ENCODE results near the gene USP44. TPM values are rescaled to one million over a fixed set of nuclear protein-coding genes. Genes with fewer than 3 reads are reported as not detected.

USP44 gene
- total RNA-seq, 1 donor, result 0.36 TPM

- H3K36me3 ChIP-seq (ENCODE audit: insufficient read depth, low read length), result no peaks in the 10 kb centered on the region
- no peak overlapping the region for H2AFZ ChIP-seq (ENCODE audit: low read length)
- H3K4me1 ChIP-seq (ENCODE audit: insufficient read depth, low read length), result peaks cover 4% of the 10 kb centered on the region
Measured at GRCh38 chr12:95533985-95534384, 17.3 kb downstream of the USP44 start.

GRCh38 chr12:95532851-95533250, 18.4 kb downstream of the USP44 start:
- Histone ChIP-seq H3K36me3 (ENCODE audit: insufficient read depth, low read length) (no peaks in the 10 kb centered on the region), H3K27me3 (ENCODE audit: insufficient read depth, low read length) (no peaks in the 10 kb centered on the region), H3K4me2 (ENCODE audit: insufficient read depth, low read length) (peak overlapping the region; percentile 22), H3K9me3 (ENCODE audit: low read depth, low read length) (no peaks in the 10 kb centered on the region), H4K20me1 (ENCODE audit: insufficient read depth, low read length) (no peaks in the 10 kb centered on the region), H3K79me2 (ENCODE audit: insufficient read depth, low read length) (no peaks in the 10 kb centered on the region), H3K27ac (ENCODE audit: low read depth, low read length) (no peak overlapping the region), H3K4me1 (ENCODE audit: insufficient read depth, low read length) (peaks cover 4% of the 10 kb centered on the region), H3K4me3 (ENCODE audit: insufficient read depth, low read length) (no peak overlapping the region), H2AFZ (ENCODE audit: low read length) (peak overlapping the region; percentile 63)
- no peak for TF ChIP-seq CTCF (IDR thresholded peaks at IDR 0.05; ENCODE audit: extremely low read depth, low read depth, low read length)
- DNase-seq (ENCODE audit: insufficient read length, low spot score, missing footprints), result no peak

More at GRCh38 chr12:95533985-95534384, 17.3 kb downstream of the USP44 start:
- no peak for DNase-seq (ENCODE audit: insufficient read length, low spot score, missing footprints)
- Histone ChIP-seq H3K27me3 (ENCODE audit: insufficient read depth, low read length) (no peaks in the 10 kb centered on the region), H3K27ac (ENCODE audit: low read depth, low read length) (no peak overlapping the region), H4K20me1 (ENCODE audit: insufficient read depth, low read length) (no peaks in the 10 kb centered on the region), H3K4me2 (ENCODE audit: insufficient read depth, low read length) (no peak overlapping the region), H3K9me3 (ENCODE audit: low read depth, low read length) (no peaks in the 10 kb centered on the region), H3K79me2 (ENCODE audit: insufficient read depth, low read length) (no peaks in the 10 kb centered on the region), H3K4me3 (ENCODE audit: insufficient read depth, low read length) (no peak overlapping the region)
- TF ChIP-seq CTCF (IDR thresholded peaks at IDR 0.05; ENCODE audit: extremely low read depth, low read depth, low read length), result no peak

GRCh38 chr12:95529693-95530225, 21.5 kb downstream of the USP44 start:
- H3K79me2 ChIP-seq (ENCODE audit: insufficient read depth, low read length), result no peaks in the 10 kb centered on the region

GRCh38 chr12:95528431-95528830, 22.8 kb downstream of the USP44 start:
- no peak for DNase-seq (ENCODE audit: insufficient read length, low spot score, missing footprints)
- no peak overlapping the region for H3K4me3 ChIP-seq (ENCODE audit: insufficient read depth, low read length)
- H2AFZ ChIP-seq (ENCODE audit: low read length), result peak overlapping the region; percentile 32
- no peak overlapping the region for H3K4me2 ChIP-seq (ENCODE audit: insufficient read depth, low read length)
- no peaks in the 10 kb centered on the region for H4K20me1 ChIP-seq (ENCODE audit: insufficient read depth, low read length)
- peaks cover 4% of the 10 kb centered on the region for H3K4me1 ChIP-seq (ENCODE audit: insufficient read depth, low read length)
- no peaks in the 10 kb centered on the region for H3K36me3 ChIP-seq (ENCODE audit: insufficient read depth, low read length)
- no peaks in the 10 kb centered on the region for H3K9me3 ChIP-seq (ENCODE audit: low read depth, low read length)
- no peaks in the 10 kb centered on the region for H3K27me3 ChIP-seq (ENCODE audit: insufficient read depth, low read length)
- H3K79me2 ChIP-seq (ENCODE audit: insufficient read depth, low read length), result no peaks in the 10 kb centered on the region
- H3K27ac ChIP-seq (ENCODE audit: low read depth, low read length), result no peak overlapping the region
- TF ChIP-seq CTCF (IDR thresholded peaks at IDR 0.05; ENCODE audit: extremely low read depth, low read depth, low read length), result no peak

More at GRCh38 chr12:95529693-95530225, 21.5 kb downstream of the USP44 start:
- Histone ChIP-seq H3K9me3 (ENCODE audit: low read depth, low read length) (no peaks in the 10 kb centered on the region), H3K27me3 (ENCODE audit: insufficient read depth, low read length) (no peaks in the 10 kb centered on the region), H3K4me1 (ENCODE audit: insufficient read depth, low read length) (peaks cover 4% of the 10 kb centered on the region), H4K20me1 (ENCODE audit: insufficient read depth, low read length) (no peaks in the 10 kb centered on the region), H3K4me2 (ENCODE audit: insufficient read depth, low read length) (no peak overlapping the region), H3K27ac (ENCODE audit: low read depth, low read length) (no peak overlapping the region), H3K4me3 (ENCODE audit: insufficient read depth, low read length) (no peak overlapping the region), H3K36me3 (ENCODE audit: insufficient read depth, low read length) (no peaks in the 10 kb centered on the region), H2AFZ (ENCODE audit: low read length) (peak overlapping the region; percentile 47)
- no peak for TF ChIP-seq CTCF (IDR thresholded peaks at IDR 0.05; ENCODE audit: extremely low read depth, low read depth, low read length)
- DNase-seq (ENCODE audit: insufficient read length, low spot score, missing footprints), result no peak

All from osteoblast (primary cell).